Measurements from ENCODE around the gene MBD3.
A peak's percentile ranks its signal among the peaks of the same experiment; 100 is the strongest.
"Not testable (repeated sequence)": the region's sequence is repeated elsewhere in the genome, so short reads cannot be mapped to it uniquely, and the experiment has no call there.

Gene MBD3

DNA sequence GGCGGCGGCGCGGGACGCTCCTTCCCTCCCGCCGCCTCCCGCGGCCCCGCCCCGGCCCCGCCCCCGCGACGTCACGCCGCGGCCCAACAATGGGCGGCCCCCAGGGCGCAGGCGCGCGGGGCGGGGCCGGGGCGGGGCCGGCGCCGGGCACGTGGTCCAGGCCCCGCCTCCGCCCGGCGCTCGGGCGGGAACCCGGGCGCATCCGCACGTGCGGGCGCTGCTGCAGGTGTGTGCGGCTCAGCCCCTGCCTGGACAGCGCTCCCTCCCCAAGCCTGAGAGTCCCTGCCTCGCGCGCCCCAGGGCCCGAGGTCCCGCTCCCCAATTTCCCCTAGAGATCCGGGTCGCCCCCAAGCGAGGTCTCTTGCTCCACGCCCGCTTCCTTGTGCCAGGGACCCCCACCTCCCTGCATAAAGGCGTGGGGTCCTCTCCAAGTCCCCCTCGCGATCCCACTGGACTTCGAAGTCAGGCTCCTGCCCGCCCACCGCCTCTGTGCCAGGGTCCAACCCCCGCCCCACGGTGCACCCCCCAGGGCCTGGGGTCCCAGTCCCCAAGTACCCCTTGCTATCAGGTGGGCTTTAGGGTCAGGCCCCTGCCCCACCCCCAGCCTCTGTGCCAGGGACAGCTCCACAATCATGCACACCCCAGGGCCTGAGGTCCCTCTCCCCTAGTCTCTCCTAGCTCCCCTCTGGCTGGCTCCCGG is 24.2 kb downstream of the MBD3 start, which contains the start of gene MEX3D:
TSS of gene MEX3D (minus strand) at position 6 of the 700 bp plus-strand sequence. CDS start 267 bp downstream, outside the sequence.
- DNase-seq = peak; percentile 75 to 88

- no peak for DNase-seq
Observed at GRCh38 chr19:1567848-1568227, 24.8 kb downstream of the MBD3 start.

- DNase-seq = no peak
Observed at GRCh38 chr19:1567116-1567847, 25.4 kb downstream of the MBD3 start.

DNA sequence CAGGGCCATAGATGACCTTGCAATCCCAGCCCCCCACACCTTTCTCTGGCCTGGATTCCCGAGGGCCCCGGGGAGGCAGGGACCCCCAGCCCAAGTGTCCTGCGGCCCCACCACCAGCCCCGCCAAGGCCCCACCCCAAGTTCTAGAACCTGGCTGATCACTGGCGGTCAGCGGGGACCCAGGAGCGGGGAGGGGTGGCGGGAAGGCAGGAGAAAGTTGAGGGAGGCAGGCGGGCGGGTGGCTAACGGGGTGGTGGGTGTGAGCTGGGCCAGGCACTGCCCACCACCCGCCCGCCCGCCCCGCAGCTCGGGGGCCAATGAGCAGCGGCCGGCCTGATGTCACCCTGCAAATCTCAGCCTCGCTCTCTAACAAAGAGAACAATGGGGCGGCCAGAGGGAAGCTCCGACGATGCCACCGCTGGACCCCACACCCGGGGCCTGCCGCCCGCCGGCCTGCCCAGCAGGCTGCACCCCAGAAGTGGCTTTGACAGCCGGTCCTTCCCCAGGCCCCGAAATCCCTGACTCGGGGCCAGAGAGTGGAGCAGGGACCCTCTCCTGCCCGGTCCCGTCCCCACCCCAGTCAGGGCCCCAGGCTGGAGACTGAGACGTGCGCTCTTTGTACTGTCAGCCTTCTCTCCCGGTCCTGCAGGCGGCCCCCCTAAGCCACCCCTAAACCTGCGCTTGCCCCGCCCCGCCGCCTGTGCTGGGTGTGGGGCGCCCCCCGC is 26.1 kb downstream of the MBD3 start:
- DNase-seq = no peak

DNA sequence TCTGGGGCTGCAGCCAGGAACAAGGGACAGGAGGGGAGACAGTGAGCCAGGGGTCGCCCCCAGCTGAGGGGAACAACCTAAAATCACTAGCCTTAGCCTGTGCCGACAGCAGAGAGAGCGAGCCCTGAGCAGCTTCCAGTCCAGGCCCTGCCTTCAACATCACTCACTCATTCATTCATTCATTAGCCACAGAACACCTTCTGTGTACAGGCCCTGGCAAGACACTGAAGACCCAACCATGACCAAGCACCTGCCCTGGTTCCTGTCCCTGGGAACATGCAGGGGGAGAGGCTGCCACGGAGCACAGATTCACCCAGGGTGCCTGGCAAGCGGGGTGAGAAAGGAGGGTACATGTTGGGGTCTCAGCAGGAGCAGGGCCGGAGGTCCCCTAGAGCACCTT is 29.4 kb downstream of the MBD3 start:
- no peak for DNase-seq

- no peak for DNase-seq
Observed at GRCh38 chr19:1561236-1561842, 31.3 kb downstream of the MBD3 start.

DNA sequence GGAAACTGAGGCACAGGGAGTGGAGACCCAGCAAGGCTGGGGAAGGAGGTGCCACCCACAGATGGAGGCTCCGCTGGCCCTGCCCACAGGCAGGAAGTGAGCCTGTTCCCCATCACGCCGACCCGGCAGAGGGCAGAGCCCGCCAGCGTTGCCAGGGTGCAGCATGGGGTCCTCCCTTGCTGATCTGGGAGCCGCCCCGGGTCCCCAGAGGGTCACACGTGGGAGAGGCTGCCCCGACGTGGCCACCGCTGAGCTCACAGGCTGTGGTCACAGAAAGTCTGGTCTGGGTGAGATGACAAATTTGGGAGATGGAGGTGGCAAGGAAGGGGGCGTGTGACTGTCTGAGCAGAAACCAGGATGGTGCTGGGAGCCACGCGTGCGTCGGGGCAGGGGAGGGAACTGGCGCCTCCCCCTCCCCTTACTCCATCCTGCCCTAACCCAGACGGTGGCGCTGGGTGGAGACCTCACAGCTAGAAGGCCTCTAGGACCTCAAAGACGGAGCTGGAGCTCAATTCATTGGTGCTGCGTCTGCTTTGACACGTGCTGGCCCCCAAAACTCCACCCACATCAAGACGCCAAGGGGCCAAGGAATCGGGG is 32.3 kb downstream of the MBD3 start:
- no peak for DNase-seq

DNA sequence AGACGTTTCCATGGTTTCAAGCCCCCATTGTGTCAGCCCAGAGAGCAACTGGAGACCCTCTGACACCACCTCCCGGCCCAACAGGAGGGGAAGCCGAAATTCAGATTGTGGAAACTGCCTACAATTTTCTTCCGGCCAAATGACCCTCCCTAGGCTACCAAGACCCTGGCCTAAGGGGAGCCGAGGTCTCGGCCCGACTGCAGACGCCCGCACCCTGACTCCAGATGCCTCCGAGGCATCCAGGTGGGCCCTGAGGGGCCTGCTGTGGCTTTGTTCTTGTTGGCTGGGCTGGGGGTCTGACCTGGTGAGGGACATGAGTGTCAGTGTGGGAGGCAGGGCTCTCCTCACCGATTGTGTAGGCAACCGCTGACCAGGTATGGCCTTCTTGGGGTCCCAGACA is 34.1 kb downstream of the MBD3 start:
- no peak for DNase-seq

GRCh38 chr19:1556390-1557070 is 36.1 kb downstream of the MBD3 start:
- no peak for DNase-seq

DNA sequence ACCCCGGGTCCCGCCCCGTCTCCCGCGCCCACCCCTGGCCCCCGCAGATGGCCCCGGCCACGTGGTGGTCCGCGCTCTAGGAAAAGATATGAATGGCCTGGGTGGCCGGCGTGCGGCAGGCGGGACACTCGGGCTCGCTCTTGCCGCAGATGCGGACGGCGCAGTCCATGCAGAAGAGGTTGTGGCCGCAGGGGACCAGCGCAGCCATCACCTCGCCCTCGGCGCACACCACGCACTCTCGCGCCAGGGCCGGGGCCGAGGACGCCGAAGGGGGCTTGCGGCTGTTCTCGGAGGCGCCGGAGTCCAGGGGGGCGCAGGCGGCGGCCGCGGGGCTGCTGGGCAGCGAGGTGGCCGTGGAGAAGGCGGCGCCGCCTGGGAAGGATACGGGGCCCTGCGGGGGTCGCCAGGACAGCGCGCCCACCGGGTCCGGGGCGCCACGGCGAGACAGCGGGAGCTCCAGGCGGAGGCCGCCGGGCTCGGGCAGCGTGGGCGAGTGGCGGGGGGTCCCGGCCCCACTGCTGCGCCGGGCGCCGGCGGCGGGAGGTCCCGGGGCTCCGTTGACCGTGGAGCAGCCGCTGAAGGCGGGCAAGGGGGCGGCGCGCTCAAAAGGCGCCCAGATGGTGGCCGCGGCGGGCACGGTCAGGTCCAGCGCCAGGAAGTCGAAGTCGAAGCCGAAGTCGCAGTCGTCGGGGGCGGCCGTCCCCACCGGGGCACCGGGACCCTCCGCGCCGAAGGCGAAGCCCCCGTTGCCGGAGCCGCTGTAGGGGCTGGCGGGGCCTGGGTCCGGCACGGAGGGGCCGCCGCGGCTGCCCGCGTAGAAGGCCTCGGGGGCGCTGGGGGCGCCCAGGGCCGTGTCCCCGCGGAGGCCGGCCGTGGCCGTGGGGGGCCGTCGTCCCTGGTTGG is 36.9 kb downstream of the MBD3 start:
- no peak for DNase-seq

GRCh38 chr19:1554968-1555367 is 37.7 kb downstream of the MBD3 start:
- DNase-seq = no peak

DNA sequence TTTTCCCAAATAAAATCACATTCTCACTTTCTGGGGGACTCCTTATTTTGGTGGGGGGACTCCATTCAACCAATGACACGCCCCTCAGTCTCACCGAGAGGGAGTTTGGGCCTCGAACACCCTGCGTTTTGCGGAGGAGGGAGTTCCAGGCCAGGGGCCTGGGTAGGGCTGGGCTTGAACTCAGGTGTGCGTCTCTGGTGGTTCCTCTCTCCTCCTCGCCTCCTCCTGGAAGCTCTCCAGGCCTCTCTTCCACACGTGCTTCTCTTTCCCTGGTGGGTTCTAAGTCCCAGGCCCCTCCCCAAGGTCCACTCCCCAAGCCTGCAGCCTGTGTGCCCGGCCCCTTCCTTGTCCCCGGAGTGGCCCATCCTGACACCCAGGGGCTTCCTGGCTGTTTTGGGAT is 39.2 kb downstream of the MBD3 start:
- no peak for DNase-seq

DNA sequence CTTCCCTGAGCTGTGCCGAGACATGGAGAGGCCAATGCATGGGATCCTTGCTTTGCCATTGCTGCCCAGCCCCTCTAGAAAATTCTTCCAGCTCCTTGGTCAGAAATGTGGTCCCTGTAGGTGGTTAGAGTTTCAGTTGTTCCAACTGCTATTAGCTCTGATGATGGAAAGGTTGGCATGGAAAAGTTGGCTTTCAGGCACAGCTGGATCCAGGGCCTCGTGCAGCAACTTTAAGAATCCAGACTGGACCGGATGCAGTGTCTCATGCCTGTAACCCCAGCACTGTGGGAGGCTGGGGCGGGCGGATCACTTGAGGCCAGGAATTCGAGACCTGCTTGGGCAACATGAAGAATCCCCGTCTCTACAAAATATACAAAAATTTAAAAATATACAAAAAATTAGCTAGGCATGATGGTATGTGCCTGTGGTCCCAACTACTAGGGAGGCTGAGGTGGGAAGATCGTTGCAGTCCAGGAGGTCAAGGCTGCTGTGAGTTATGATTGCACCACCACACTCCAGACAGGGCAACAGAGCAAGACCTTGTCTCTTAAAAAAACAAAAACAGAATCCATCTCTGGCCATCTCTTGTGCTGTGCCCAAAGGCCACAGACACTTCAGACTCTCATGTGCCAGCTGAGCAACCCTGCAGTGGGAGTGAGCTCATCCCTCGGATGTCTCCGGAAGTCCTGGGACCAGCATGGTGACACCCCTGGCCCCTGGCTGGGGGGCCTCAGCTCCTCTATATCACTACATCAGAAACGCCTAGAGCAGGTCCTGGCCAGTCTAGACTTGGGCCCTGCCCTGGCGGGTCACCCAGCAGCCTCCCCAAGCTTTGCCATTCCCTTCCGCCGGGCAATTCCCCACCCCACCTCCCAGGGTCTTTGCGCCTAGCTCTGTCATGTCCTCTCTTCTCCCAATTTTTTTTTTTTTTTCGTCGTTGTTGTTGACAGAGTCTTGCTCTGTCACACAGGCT is 41.3 kb downstream of the MBD3 start:
- no peak for DNase-seq

- no peak for DNase-seq
Observed at GRCh38 chr19:1549332-1549945, 43.2 kb downstream of the MBD3 start.

- no peak for DNase-seq
Observed at GRCh38 chr19:1540365-1540925, 52.2 kb downstream of the MBD3 start.

- DNase-seq = not testable (repeated sequence)
Observed at GRCh38 chr19:1539749-1540148, 52.9 kb downstream of the MBD3 start.

DNA sequence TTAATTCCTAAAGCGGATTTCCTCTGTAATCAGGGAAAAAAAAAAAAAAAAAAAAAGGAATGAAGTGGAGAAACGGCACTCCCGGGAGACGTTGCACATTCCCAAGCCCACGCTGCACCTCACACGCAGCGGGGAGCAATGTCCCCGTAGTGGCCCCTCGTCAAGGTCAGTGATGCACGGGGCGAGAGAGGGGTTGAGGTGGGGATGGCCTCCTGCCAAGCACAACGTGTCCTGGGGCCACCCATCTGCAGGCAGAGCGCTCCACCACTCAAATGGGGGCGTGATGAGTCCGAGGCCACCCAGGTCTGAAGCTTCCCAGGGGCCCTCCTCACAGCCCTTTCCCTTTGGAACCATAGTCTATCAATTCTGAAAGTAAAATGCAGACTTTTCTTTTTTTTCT is 53.7 kb downstream of the MBD3 start:
- no peak for DNase-seq

GRCh38 chr19:1535699-1536098 is 57.0 kb downstream of the MBD3 start:
- not testable (repeated sequence) for DNase-seq

DNA sequence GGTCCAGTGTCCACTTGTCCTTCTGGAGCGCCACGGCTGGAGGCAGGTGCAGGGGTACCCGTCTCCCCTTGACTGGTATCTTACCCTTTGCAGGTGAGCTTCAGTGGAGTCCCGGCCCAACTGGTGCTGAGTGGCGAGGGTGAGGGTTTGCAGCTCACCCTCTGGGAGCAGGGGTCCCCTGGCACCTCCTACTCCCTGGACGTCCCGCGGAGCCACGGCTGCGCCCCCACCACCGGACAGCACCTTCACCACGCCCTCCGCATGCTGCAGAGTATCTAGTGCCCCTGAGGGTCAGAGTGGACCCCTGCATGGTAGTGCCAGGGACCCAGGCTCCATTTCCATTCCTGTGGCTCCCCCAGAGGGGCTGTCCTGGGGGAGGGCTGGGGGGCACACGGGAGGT is 57.7 kb downstream of the MBD3 start:
- DNase-seq = no peak

All from stimulated activated CD4-positive, alpha-beta T cell treated with anti-CD3 and anti-CD28 coated beads, Interleukin-4, amount 100 ng/mL, for 4 hours (primary cell).